GM23338 (cell line): Measurements from ENCODE around the gene TRA2B.

Experiments used
- CREB1 ChIP-seq: fragments of 250-450 bp; sonication (Bioruptor Pico); IDR thresholded peaks from 2 replicates; pipeline ENCODE4 v1.5.0; 2020; ENCODE audit warnings: low read depth, mild to moderate bottlenecking, moderate library complexity
- CTCF ChIP-seq, 2 experiments: fragments of 200-600 bp in 1 of 2; sonication (generic) in 1 of 2; conservative IDR thresholded peaks; 2 replicates each; pipeline versions ENCODE4 v1.5.1 to v1.6.1; 2016 to 2017; ENCODE audit warnings: antibody characterized with exemption in 2 of 2, low read depth in 2 of 2, mild to moderate bottlenecking in 2 of 2, moderate library complexity in 1 of 2
- EZH2 ChIP-seq: fragments of 200-600 bp; sonication (generic); IDR thresholded peaks from one replicate; pipeline ENCODE4 v1.8.0; 2017; ENCODE audit warnings: antibody characterized with exemption, mild to moderate bottlenecking, low read depth; ENCODE audit not compliant: unreplicated experiment
- EZH2phosphoT487 ChIP-seq: fragments of 200-600 bp; sonication (generic); IDR thresholded peaks from one replicate; pipeline ENCODE4 v1.8.1; 2018; ENCODE audit warnings: antibody characterized with exemption; ENCODE audit not compliant: unreplicated experiment
- NANOG ChIP-seq: IDR thresholded peaks from 2 replicates; pipeline ENCODE4 v1.6.1; 2016; ENCODE audit warnings: antibody characterized with exemption, borderline replicate concordance
- POLR2AphosphoS5 ChIP-seq: IDR thresholded peaks from 2 replicates; pipeline ENCODE4 v1.6.1; 2016; ENCODE audit warnings: antibody characterized with exemption, low read depth
- REST ChIP-seq: IDR thresholded peaks from one replicate; pipeline ENCODE4 v1.6.1; 2018; ENCODE audit warnings: antibody characterized with exemption; ENCODE audit not compliant: unreplicated experiment
- STAT1 ChIP-seq: IDR thresholded peaks from one replicate; pipeline ENCODE4 v1.6.1; 2016; ENCODE audit warnings: antibody characterized with exemption; ENCODE audit not compliant: unreplicated experiment
- ZNF331 ChIP-seq: fragments of 250-450 bp; sonication (Bioruptor Pico); IDR thresholded peaks from 2 replicates; pipeline ENCODE4 v1.5.0; 2020; ENCODE audit warnings: low read depth, mild to moderate bottlenecking, moderate library complexity

- TF ChIP-seq EZH2 (no peak), CTCF (conservative IDR thresholded peaks at IDR 0.05; ENCODE audit: low read depth in 2 of 2) (no peak), CREB1 (CRISPR knock-in tag) (no peak), NANOG (no peak), POLR2AphosphoS5 (no peak), REST (no peak), ZNF331 (no peak), STAT1 (no peak), EZH2phosphoT487 (no peak)
These were observed 71.3 kb downstream of the TRA2B start for GRCh38 chr3:185866555-185866954.
